Loucy (cell line): ENCODE results near the gene SMYD2.

Source experiments
- H2AFZ ChIP-seq: fragments of 200-600 bp; sonication (generic); 2 replicates; pipeline ENCODE4 v1.6.0; 2016; ENCODE audit warnings: antibody characterized with exemption, mild to moderate bottlenecking, low read length, moderate library complexity
- H3F3A ChIP-seq: fragments of 200-600 bp; 2 replicates; pipeline ENCODE4 v1.6.0; 2016; ENCODE audit warnings: antibody characterized with exemption, low read depth, mild to moderate bottlenecking
- H3K27me3 ChIP-seq: fragments of 200-600 bp; sonication (generic); 2 replicates; pipeline ENCODE4 v1.6.1; 2014; ENCODE audit warnings: low read length, mild to moderate bottlenecking; ENCODE audit not compliant: insufficient read depth, poor library complexity, severe bottlenecking
- H3K36me3 ChIP-seq: fragments of 200-600 bp; sonication (generic); 2 replicates; pipeline ENCODE4 v1.6.1; 2016; ENCODE audit warnings: low read length; ENCODE audit not compliant: insufficient read depth
- H3K4me1 ChIP-seq: fragments of 200-600 bp; sonication (generic); 2 replicates; pipeline ENCODE4 v1.5.1; 2014; ENCODE audit warnings: low read length, mild to moderate bottlenecking; ENCODE audit not compliant: insufficient read depth, poor library complexity, severe bottlenecking
- H3K4me2 ChIP-seq: fragments of 200-600 bp; sonication (generic); 2 replicates; pipeline ENCODE4 v1.6.0; 2014; ENCODE audit warnings: antibody characterized with exemption, low read length, low read depth, mild to moderate bottlenecking; ENCODE audit not compliant: poor library complexity, severe bottlenecking
- H3K4me3 ChIP-seq: fragments of 200-600 bp; sonication (generic); 2 replicates; pipeline ENCODE4 v1.5.1; 2014; ENCODE audit warnings: low read length, mild to moderate bottlenecking, mixed read lengths; ENCODE audit not compliant: poor library complexity, severe bottlenecking
- H3K79me2 ChIP-seq: fragments of 200-600 bp; sonication (generic); 2 replicates; pipeline ENCODE4 v1.6.1; 2014; ENCODE audit warnings: low read length; ENCODE audit not compliant: insufficient read depth
- H3K9ac ChIP-seq: fragments of 200-600 bp; sonication (generic); 2 replicates; pipeline ENCODE4 v1.6.0; 2014; ENCODE audit warnings: mild to moderate bottlenecking, low read depth, low read length, moderate library complexity; ENCODE audit not compliant: poor library complexity, severe bottlenecking
- H3K9me2 ChIP-seq: fragments of 200-600 bp; sonication (generic); replicated peaks from 2 replicates; pipeline ENCODE4 v1.6.1; 2016; ENCODE audit warnings: low read depth, low read length, mixed read lengths
- H3K9me3 ChIP-seq: fragments of 200-600 bp; sonication (generic); 2 replicates; pipeline ENCODE4 v1.6.1; 2014; ENCODE audit warnings: mild to moderate bottlenecking, antibody characterized with exemption, low read length, low read depth; ENCODE audit not compliant: insufficient read depth
- H4K20me1 ChIP-seq: fragments of 200-600 bp; sonication (generic); 2 replicates; pipeline ENCODE4 v1.6.0; 2014; ENCODE audit warnings: antibody characterized with exemption, low read length, mild to moderate bottlenecking; ENCODE audit not compliant: insufficient read depth, poor library complexity, severe bottlenecking
- EZH2phosphoT487 ChIP-seq: fragments of 200-600 bp; IDR thresholded peaks from 2 replicates; pipeline ENCODE4 v1.6.1; 2018; ENCODE audit warnings: antibody characterized with exemption, mild to moderate bottlenecking, moderate library complexity, borderline replicate concordance
- TF ChIP-seq, protein P1 (sequence below): fragments of 200-600 bp; sonication (generic); conservative IDR thresholded peaks from 2 replicates; pipeline ENCODE4 v1.5.1; 2014; ENCODE audit warnings: mild to moderate bottlenecking, antibody characterized with exemption, low read length

The SMYD2 gene

GRCh38 chr1:214310777-214311690, 30.1 kb downstream of the SMYD2 start:
- TF ChIP-seq, protein P1, sequence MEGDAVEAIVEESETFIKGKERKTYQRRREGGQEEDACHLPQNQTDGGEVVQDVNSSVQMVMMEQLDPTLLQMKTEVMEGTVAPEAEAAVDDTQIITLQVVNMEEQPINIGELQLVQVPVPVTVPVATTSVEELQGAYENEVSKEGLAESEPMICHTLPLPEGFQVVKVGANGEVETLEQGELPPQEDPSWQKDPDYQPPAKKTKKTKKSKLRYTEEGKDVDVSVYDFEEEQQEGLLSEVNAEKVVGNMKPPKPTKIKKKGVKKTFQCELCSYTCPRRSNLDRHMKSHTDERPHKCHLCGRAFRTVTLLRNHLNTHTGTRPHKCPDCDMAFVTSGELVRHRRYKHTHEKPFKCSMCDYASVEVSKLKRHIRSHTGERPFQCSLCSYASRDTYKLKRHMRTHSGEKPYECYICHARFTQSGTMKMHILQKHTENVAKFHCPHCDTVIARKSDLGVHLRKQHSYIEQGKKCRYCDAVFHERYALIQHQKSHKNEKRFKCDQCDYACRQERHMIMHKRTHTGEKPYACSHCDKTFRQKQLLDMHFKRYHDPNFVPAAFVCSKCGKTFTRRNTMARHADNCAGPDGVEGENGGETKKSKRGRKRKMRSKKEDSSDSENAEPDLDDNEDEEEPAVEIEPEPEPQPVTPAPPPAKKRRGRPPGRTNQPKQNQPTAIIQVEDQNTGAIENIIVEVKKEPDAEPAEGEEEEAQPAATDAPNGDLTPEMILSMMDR: no peak
- TF ChIP-seq EZH2phosphoT487: no peak
- Histone ChIP-seq H3K4me2 (peak overlapping the region; percentile 44), H3K27me3 (no peaks in the 10 kb centered on the region), H4K20me1 (peaks cover 4% of the 10 kb centered on the region), H3K9me3 (no peaks in the 10 kb centered on the region), H3K79me2 (peaks cover 91% of the 10 kb centered on the region), H3K4me1 (peaks cover 25% of the 10 kb centered on the region), H3K9ac (peak overlapping the region; percentile 27), H3F3A (no peaks in the 10 kb centered on the region), H3K9me2 (no peaks in the 10 kb centered on the region), H3K36me3 (peaks cover 49% of the 10 kb centered on the region), H2AFZ (no peak overlapping the region), H3K4me3 (no peak overlapping the region)

DNA sequence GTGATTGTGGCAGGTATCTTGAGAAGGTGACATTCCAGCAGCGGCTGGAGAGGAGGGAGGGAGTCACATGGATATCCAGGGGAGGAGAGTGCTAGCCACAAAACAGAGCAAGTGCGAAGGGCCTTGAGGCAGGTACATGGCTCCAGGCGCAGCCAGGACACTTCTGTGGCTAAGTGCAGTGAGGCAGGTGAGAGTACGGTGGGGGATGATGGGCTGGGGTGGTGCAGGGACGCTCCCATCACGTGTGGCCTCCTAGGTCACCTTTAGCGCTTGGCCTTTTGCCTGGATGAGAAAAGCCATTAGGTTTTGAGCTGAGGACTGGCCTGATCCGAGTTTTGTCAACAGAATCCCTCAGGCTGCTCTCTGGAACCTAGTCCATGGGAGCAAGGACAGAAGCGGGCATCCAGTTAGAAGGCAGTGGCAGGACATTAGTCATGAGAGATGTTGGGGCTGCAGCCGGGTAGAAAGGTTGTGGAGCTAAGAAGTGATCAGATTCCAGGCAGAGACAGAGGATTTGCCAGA, 31.6 kb downstream of the SMYD2 start:
- H4K20me1 ChIP-seq: no peaks in the 10 kb centered on the region
- H3K4me2 ChIP-seq: no peak overlapping the region
- H3K9me3 ChIP-seq: no peaks in the 10 kb centered on the region
- H3K27me3 ChIP-seq: no peaks in the 10 kb centered on the region
- H3K79me2 ChIP-seq: peaks cover 76% of the 10 kb centered on the region
- no peaks in the 10 kb centered on the region for H3F3A ChIP-seq
- H3K4me3 ChIP-seq: no peak overlapping the region
- no peak overlapping the region for H2AFZ ChIP-seq
- peaks cover 25% of the 10 kb centered on the region for H3K4me1 ChIP-seq
- peaks cover 53% of the 10 kb centered on the region for H3K36me3 ChIP-seq
- TF ChIP-seq, protein P1: no peak
- TF ChIP-seq EZH2phosphoT487: no peak
- no peaks in the 10 kb centered on the region for H3K9me2 ChIP-seq
- H3K9ac ChIP-seq: no peak overlapping the region

DNA sequence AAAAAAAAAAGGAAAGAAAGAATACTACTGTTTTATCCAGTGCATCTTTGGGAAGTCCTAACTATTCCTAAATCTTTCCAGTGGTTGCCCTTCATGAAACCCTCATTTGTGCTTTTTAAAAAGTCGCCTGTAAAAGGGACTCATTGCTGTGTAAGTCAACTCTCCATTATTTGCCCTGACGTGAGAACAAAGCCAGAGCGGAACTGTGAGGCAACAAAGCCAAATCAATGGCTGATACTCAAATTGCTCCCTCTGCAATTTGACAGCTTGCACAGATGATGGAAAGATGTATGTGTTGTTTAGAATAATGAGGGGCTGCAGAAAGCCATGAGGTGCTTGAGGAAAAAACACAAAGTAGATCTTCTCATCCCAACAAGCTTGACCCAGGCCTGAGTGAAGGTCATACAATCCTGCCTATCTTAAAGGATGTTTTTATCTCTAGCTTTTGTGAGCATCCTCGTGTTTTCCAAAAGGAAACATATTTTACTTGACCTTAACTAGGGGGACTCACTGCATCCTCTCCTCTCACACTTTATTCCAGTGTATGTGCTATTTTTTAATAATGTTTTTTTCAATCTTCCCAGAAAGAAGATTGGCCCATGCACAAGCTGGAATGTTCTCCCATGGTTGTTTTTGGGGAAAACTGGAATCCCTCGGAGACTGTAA, 33.4 kb downstream of the SMYD2 start:
- Histone ChIP-seq H3K4me2 (no peak overlapping the region), H4K20me1 (no peaks in the 10 kb centered on the region), H2AFZ (no peak overlapping the region), H3K9me3 (no peaks in the 10 kb centered on the region), H3K4me3 (no peak overlapping the region), H3K36me3 (peaks cover 64% of the 10 kb centered on the region), H3K9me2 (no peaks in the 10 kb centered on the region), H3K4me1 (peaks cover 18% of the 10 kb centered on the region), H3K9ac (no peak overlapping the region), H3F3A (no peaks in the 10 kb centered on the region), H3K27me3 (no peaks in the 10 kb centered on the region), H3K79me2 (peaks cover 59% of the 10 kb centered on the region)
- TF ChIP-seq EZH2phosphoT487: no peak
